Posterior vena cava (tissue), 2 donors: Measurements from ENCODE around the gene FAM118B. TPM values are rescaled to one million over a fixed set of nuclear protein-coding genes. Genes with fewer than 3 reads are reported as not detected.

Experiments used
- DNase-seq: peaks from one replicate; pipeline ENCODE4 v3.0.0-alpha.2; 2020; ENCODE audit warnings: low spot score
- intact Hi-C, 2 donors: fragments of 100-400 bp; cut with DNase I; formaldehyde crosslinking; loops; one replicate each; pipeline versions ENCODE4 v1.14.1 to v1.14.2; 2022 to 2023
- total RNA-seq, 2 donors: library from RNA; stranded (reverse); fragmentation: NEBNext Ultra II Directional; extraction: Animal tissue kit (Norgen Biotek cat#: 25700); gene quantifications; one replicate each; pipeline ENCODE4 v1.2.1, GENCODE V29; 2021
- donor health status: DM: yes; HTN: yes; CAD: no.
- donor health status: DM: yes; HTN: yes; CAD: no.

FAM118B gene
- total RNA-seq, 2 donors from 2014 or later = 11.6 to 14.4 TPM

DNA sequence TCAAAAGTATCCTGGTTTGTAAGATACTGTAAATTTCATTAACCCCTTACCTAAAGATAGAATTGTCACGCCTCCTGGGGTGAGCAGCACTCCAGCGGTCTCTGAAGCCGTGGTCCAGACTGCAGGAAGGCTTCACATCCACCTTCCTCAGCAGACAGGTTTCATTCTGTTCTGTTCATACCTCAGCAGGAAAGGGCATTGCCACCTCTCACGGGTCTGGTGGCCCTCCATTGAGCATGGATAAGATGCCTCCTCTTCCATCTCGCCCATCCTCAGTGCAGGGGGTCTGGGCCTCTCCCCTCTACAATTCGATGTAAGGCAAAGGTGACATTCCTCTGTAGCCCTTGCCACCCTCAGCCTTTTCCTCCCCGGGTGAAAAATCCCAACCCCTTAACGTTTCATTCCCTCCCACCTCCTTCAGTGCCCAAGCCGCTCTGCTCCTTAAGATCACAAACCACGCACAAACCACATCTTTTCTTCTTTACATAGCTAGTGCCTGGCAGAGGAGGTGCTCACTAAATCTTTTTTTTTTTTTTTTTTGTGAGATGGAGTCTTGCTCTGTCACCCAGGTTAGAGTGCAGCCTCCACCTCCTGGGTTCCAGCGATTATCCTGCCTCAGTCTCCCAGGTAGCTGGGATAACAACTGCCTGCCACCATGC lies 28.7 kb upstream of the FAM118B start:
- intact Hi-C loops = no loop called here
- no peak for DNase-seq

DNA sequence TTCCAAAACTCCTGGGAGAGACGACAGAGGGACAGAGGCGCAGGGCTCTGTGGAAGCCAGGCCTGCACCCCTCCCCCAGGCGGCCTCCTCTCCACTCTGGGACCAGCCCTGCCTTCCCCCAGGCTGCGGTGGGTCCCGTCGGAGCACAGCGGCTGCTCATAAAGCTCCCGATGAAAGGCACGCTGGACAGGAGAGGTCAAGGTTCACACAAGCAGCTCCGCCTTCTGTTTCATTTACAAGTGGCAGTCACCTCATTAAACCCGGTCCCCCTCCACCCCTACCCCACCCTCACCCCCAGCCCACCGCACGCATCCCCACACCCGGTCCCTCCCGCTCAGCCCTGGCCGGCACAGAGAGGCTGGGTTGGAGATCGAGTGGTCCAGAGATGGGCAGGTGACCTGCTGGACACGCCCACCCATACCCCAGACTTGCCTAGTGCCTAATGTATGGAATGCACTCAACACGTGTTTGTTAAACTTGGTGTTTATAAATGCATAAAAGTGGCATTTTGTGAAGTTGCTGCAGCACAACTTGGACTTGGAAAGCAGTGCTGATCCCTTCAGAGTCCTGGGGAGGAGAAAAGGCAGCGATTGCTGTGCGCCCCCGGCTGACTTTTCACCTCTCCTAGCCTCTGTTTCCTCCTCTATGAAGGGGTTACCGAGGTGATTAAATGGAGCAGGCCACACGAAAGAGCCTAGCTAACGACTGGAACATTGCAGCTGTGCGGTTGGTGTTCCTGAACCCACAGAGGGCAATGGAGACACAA lies 26.1 kb upstream of the FAM118B start:
- intact Hi-C loops = loop anchor here in 1 of 2 donors (2.0 kb wide), 1 partner anchor 263 kb away; no protein-coding TSS in a partner anchor
- DNase-seq = no peak

DNA sequence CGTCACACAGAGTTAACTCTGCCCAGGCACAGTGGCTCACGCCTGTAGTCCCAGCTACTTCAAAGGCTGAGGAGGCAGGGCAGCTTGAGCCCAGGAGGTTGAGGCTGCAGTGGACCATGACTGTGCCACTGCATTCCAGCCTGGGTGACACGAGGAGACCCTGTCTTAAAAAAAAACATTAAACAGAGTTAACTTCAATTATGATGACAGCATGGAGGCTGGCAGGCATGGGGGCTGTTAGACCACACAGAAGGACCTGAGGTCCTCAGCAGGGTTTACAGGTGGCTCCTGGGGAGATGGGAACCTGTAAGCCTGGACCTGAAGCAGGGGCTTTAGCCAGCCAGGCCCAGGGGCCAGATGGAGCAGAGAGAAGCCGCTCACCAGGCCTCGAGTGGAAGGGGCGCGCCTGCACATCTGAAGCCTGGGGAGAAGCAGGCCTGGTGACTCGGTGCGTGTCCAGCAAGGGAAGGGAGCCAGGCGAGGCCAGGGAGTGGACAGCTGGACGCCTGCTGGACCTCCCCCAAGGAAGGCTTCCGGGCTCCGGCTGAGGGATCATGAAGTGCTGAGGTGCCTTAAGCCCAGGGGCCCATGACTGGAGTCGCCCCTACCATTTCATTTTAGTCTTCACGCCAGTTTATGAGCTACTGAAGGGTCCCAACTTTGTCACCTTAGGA lies 25.4 kb upstream of the FAM118B start:
- intact Hi-C loops = loop anchor here in 1 of 2 donors (2.0 kb wide), 1 partner anchor 263 kb away; no protein-coding TSS in a partner anchor
- DNase-seq = no peak

DNA sequence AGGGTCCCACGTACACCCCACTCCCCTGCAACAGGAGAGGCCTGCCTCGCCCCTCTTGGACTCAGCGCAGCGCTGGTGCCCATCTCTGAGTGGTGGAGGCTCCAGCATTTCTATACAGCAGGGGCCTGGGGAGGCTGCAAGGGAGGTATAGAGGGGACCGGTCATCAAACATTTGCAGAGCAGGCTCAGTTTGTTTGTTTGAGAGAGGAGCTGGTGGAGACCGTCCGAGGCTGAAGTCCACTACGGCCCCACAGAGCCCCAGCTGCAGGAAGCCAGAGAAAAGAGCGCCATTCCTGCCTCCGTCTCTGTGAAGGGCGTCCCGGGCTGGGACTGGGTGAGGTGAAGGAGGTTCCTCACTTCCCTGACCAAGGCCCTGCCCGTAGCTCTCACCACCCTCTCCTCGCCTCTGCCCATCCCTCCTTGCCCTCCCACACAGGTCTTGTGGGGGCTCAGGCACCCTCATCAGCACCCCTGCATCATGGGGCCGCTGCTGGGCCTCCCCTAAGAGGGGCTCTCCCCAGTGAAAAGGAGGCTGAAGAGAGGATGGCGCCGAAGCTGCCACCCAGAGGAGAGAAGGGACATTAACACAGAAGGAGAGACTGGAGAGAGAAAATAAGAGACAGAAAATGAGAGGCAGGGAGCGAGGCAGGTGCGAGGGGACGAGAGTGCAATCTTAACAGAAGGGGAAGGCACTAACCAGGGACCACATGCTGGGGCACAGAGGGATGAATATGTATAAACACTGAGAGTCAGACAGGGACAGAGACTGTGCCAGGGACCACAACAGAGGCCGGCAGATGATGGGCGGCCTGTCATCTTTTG lies 24.7 kb upstream of the FAM118B start:
- intact Hi-C loops = loop anchor here in 1 of 2 donors (2.0 kb wide), 1 partner anchor 264 kb away; no protein-coding TSS in a partner anchor

DNA sequence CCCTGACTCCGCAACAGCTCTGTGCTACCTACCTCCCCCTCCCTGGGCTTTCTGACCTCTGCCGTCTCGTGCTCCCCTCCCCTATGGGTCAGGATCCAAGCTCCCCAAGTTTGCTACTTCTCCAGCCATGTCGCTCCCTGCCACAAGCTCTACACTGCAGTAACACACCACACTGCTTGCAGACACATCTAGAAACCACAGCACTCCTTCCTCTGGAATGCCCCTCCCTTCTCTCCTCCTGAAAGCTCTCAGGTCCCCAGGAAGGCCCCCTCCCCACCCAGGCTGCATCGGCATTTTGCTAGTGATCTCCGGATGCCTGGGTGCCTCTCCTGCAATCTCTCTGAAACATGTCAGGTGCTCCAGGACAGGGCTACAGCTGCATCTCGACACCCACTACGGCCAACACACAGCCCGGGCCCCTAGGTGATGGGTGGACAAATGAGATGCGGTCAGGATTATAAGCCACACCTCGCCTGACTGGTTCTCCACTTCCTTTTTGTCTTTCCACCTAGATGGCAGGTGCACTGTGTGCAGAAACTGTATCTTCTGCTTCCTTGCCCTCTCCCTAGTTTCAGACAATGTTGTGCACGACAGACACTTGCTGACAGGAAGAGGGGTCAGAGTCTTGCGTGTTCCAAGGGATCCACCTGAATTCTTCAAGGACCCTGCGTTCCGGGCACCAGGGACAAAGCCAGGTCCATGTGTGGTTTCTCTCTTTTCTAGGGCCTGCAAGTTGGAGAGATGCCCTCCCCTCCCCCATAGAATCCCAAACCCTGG lies 23.1 kb upstream of the FAM118B start:
- no peak for DNase-seq
- intact Hi-C loops = no loop called here

More for the DNA sequence above, 24.7 kb upstream of the FAM118B start:
- no peak for DNase-seq

DNA sequence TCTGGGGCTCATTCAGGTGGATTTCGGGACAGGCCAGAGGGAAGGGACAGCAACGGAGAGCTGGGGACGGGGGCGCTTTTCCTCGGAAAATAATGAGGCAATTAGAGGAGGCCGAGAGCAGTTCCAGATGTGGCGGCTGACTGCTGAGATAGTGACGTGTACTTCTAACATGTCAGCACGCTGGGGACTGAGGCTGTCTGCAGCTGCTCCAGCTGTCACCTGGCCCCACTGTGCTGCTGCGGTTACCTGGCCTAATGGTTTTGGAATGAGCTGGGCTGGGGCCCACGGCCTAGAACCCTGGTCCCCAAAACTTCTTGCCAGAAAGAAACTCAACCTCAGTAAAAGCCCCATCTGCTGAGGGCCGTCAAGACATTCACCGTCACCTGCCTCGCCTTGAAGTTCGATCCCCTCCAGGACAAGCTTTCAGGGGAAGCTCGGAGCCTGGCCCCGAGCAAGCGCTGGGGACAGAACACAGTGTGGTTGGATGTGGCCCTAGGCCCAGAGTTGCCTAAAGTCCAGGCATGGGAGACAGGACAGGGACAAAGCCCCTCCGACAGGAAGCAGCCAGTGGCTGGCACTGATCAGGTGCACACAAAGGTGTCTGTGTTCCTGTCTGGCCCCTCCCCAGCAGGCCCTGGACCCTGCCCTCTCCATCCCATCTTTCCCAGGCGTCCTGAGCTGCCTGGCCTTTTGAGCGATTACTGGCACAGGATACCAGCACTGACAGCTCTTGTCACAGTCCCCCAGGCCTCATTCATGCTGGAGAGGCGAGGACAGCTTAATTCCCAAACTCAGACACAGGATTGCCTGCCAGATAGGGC lies 22.3 kb upstream of the FAM118B start:
- DNase-seq = no peak
- intact Hi-C loops = no loop called here

DNA sequence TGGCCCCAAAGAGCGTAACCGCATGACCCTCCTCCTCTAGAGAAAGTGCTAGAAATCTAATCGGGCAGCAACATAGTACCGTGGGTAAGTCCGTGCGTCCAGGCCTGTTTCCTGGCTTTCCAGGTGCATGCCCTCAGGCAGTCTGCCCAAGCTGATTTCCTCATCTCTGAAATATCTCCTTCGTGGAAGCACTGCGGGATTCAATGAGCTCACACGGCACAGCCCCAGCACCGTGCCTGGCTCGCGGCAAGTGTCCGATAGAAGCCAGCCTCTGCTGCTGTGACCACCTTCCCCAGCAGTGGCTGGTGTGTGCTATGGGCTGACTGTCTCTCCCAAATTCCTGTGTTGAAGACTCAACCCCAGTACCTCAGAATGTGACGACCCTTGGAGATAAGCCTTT lies 20.8 kb upstream of the FAM118B start:
- no peak for DNase-seq
- intact Hi-C loops = no loop called here

DNA sequence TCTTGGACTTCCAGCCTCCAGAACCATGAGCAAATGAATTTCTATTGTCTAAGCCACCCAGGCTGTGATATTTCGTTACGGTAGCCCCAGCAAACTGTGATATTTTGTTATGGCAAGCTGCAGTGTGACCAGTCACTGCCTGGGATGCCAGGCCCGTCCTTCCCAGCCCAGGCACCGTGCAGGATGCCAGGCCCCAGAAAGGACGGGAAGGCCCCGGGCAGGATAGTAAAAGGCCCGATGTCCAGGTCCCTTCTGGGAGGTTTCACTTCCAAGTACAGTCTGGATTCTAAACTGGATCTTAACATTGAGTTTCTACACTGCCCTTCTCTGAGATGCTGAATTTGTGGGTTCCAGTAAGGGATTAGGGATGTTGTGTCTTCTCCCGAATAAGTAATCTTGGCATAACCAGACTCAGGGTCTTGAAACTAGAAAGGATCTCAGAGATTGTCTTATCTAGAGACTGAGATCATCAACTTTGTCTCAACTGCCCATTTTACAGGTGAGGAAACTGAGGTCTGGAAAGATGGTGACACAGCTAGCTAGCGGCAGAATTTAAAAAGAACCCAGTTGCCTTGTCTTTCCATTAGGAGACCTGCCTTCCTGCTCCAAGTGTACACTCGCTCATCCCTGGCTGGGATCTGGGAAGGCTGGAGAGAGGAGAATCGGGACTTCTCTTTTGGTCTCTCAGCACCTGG lies 20.1 kb upstream of the FAM118B start:
- intact Hi-C loops = loop anchor here in 1 of 2 donors (2.0 kb wide), 1 partner anchor 269 kb away; no protein-coding TSS in a partner anchor
- DNase-seq = no peak

DNA sequence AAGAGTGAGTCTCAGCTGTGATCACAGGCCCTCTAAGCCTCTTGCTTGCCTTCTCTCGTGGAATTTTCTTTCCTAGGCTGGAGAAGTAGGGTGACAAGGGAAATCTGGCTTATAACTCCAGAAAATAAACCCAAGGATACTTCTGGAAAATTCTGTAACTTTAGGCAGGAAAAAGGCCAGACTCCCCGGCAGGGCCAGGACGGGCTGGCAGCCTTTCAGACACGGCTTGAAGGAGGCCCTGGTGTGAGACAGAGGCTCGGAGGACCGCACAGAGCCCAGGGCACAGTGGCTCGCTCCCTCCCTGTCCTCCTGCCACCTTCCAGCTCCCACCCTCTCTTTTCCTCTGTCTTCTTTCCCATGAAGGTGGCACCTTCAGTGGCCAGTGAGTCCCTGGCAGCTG lies 19.2 kb upstream of the FAM118B start:
- intact Hi-C loops = loop anchor here in 1 of 2 donors (2.0 kb wide), 1 partner anchor 270 kb away; no protein-coding TSS in a partner anchor
- no peak for DNase-seq

DNA sequence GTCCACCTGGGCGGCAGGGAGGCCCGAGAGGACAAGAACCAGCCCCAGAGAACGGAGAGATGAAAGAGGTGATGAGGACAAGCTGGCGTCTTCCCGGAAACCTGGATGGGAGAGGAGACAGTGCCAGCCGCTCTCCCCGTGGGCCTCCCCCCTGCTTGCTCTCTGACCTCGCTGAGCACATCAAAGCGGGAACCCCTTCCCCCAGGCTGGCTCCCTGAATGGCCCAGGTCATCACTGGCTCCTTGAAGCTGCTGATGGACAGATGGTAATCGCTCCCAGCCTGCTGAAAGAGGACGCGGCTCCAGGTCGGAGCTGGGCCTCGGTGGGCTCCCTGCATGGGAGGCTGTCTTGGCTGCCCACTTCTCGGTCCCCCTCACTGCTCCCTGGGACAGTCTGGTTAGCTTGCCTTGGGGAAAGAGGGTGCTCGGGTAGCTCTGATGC lies 18.5 kb upstream of the FAM118B start:
- no peak for DNase-seq
- intact Hi-C loops = loop anchor here (1.0 to 2.0 kb wide), 2 partner anchors 268 to 270 kb away; no protein-coding TSS in a partner anchor

DNA sequence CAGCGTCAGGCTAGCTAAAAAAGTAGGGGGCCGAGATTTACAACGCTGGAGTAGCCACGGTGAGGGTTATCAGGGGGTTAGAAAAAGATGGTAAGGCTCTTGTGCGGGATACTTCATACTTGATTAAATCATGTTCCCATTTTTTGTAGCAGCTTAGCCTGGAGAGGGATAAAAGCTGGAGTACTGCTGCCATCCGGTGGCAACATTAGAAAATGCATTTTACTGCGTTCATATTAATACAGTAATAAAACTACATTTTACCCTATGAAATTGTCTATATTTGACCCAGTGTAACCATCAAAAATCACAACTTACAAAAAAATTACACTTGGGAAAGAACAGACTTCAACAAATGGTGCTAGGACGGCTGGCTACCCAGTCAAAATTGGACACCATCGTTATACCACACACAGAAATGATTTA lies 17.4 kb upstream of the FAM118B start:
- intact Hi-C loops = no loop called here

DNA sequence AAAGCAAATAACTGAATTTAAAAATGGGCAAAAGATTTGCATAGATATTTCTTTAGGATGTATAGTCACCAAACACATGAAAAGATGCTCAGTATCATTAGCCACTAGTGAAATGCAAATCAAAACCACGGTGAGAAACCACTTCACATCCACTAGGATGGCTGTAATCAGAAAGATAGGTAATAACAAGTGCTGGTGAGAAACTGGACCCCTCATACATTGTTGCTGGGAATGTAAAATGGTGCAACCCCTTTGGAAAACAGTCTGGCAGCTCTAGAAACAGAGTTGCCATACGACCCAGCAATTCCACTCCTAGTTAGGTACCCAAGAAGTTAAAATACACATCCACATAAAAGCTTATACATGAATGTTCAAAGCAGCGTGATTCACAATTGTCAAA lies 16.5 kb upstream of the FAM118B start:
- DNase-seq = no peak
- intact Hi-C loops = no loop called here

More for the DNA sequence above, 17.4 kb upstream of the FAM118B start:
- DNase-seq = no peak

DNA sequence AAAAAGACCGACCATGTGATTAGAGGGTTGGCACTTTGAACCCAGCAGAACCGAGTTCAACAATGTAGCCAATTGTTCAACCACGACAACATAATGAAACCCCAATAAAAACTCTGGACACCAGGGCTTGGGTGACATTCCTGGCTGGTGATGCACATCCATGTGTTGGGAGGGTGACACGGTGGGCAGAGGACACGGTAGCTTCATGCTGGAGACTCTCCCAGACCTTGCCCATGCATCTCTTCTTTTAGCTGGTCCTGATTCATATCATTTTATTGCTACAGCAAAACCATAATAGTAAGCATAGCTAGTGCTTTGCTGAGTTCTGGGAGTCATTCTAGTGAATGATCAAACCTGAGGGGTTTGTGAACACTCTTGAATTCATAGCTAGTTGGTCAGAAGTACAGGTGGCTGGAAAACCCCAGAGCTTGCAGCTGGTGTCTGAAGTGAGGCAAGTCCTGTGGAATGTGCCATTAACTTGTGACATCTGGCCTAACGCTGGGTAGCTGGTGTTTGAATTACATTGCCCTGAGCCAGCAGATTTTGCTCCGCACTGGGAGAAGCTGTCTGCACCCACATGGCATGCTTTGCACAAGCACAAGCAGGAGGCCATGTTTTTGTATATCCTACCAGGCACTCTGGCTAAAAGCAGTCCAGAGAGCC lies 14.2 kb upstream of the FAM118B start:
- intact Hi-C loops = no loop called here
- DNase-seq = no peak

DNA sequence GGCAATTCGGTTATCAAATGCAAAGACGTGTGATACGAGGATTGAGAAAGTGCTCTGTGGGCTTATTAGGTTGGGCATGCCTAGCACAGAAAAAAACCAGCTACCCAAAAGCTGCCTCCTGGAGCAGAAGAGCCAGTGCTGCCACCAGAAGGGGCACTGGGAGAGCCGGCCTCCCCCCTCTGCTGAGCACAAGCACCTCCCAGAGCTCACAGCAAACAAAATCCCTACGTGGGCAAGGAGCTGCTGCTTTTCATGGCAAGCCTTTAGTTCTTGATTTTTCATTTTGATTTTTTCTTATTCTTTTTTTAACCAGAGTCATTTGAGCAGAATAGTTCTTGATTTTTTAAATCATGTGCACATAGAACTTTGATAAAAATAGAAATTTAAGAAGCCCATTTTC lies 12.9 kb upstream of the FAM118B start:
- DNase-seq = no peak
- intact Hi-C loops = no loop called here

DNA sequence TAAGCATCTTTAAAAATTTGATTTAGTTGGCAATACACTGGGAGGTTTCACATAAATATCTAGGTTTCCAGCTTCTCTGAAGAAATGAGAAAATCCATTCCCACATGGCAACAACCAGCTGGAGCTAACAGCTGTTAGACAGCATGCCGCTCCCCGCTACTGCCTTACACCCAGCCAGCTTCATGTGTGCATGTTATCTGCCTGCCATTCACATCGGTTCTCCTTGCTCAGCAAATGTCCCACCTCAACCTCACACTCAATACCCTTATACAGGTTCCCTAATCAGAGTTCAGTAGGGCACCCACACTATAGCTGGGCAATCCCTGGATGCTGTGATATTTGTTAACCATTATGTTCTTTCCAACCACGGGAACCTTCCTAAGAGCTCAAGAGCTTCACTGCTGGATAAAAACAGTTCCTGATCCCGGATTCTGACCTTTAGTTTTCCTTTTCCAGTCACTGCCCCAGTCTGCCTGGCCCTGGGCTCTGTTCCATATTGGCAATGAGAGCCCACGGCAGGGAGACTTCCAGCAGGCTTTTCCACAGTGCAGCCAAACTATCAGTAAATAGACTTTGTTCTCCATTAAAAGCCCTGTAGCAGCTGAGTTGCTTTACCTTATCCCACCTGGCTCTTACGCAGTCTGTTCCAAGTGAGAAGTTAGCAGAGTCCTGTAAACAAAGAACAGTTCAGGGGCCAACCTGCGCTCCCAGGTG lies 8.8 kb upstream of the FAM118B start:
- intact Hi-C loops = no loop called here
- no peak for DNase-seq

DNA sequence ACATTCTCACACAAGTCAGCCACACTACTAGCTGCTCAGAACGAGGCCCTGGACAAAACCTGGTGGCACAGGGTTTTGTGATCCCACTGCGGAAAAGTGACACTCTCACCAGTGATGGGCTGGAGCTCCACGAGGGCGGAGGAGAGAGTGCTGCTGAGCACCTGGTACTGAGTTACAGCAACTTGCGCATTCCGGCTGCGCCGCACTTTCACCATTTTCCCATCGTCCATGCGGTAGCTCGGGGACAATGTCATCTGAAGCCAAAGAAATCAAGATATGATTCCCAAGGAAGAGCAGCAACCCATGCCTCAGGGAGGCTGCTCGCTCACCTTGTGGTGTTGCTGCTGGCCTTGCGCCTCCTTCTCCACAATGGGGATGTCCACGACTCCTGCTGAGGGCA lies 6.2 kb upstream of the FAM118B start:
- no peak for DNase-seq
- intact Hi-C loops = no loop called here
